ENCODE results near the gene C17orf114.

The C17orf114 gene

DNA sequence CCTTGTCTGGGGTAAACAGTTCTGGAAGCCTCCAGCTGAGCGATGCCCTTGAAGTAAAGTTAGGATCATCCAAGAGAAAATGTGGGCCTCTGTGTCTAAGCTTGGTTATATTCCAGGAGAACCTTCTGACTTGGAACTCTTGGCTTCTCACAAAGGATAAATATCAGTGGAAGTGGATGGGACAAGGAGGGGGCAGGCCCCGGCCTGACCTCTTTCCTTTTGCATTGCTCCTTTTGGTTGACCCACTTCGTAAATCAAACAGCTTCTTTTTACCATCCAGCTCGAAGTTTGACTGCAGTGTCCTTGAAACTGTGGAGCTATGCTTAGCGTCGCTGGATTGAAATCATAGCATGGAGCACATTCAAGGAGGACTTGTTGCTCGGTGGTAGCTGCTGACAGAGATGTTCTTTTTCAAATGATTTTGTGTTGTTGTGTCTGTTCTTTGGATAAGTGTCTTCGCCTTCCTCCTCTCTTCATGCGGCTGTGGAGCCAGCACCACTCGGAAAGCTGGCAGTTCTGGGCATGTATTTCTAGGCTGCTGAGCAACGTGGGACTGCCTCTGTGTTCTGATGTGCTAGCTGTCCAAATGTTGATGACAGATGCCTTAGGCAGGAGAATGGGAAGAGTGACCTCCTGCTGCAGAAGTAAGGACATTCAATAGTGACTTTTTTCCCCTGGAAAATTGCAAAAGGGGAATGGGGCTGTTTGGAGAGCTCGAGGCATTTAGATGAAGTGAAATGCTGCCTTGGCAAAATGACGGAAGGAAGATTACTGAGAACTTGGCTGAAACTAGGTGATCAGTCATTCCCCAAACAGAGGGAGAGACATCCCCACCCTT is 35.6 kb upstream of the C17orf114 start:
- Histone ChIP-seq H3K27ac (peak overlapping the region in 1 of 4 donors; percentile 15), H3K36me3 (no peaks in the 10 kb centered on the region), H3K27me3 (no peaks in the 10 kb centered on the region), H3K9me3 (no peaks in the 10 kb centered on the region), H3K4me1 (peaks cover 0 to 39% (median 18%) of the 10 kb centered on the region in 4 donors), H3K4me3 (no peak overlapping the region)
- WGBS, 2 donors: 73 to 77% methylated on average over 13 of the region's 13 CpGs
- no peak for DNase-seq
- TF ChIP-seq POLR2AphosphoS5 (IDR thresholded peaks at IDR 0.05): no peak
- TF ChIP-seq, protein P1, sequence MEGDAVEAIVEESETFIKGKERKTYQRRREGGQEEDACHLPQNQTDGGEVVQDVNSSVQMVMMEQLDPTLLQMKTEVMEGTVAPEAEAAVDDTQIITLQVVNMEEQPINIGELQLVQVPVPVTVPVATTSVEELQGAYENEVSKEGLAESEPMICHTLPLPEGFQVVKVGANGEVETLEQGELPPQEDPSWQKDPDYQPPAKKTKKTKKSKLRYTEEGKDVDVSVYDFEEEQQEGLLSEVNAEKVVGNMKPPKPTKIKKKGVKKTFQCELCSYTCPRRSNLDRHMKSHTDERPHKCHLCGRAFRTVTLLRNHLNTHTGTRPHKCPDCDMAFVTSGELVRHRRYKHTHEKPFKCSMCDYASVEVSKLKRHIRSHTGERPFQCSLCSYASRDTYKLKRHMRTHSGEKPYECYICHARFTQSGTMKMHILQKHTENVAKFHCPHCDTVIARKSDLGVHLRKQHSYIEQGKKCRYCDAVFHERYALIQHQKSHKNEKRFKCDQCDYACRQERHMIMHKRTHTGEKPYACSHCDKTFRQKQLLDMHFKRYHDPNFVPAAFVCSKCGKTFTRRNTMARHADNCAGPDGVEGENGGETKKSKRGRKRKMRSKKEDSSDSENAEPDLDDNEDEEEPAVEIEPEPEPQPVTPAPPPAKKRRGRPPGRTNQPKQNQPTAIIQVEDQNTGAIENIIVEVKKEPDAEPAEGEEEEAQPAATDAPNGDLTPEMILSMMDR (IDR thresholded peaks at IDR 0.05): no peak
- TF ChIP-seq POLR2A (IDR thresholded peaks at IDR 0.05): no peak
- intact Hi-C loops (cut with DNase I): no loop called here

DNA sequence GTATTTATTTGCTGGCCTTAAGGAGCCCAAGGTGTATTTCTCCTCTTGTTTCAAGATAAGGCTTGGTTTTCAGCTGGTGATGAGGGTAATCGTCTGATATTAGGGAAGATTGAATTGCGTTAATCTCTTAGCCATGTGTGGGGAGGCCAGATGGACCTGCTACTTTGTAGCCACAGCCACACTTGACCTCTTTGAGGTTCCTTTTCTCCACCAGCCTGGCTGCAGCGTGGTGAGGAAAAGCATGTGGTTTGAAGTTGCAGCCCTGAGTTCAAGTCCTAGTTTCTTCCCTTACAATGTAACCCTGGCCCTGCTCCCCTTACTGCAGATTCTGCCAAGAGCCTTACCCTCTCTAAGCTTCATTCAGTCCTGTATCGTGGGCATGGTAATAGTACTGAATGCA is 34.1 kb upstream of the C17orf114 start:
- TF ChIP-seq EP300 (IDR thresholded peaks at IDR 0.05): no peak
- TF ChIP-seq POLR2AphosphoS5 (IDR thresholded peaks at IDR 0.05): no peak
- TF ChIP-seq POLR2A (IDR thresholded peaks at IDR 0.05): no peak
- TF ChIP-seq, protein P1 (IDR thresholded peaks at IDR 0.05): no peak
- intact Hi-C loops (cut with DNase I): no loop called here
- Histone ChIP-seq H3K4me3 (no peak overlapping the region), H3K4me1 (peaks cover 0 to 39% (median 18%) of the 10 kb centered on the region in 4 donors), H3K36me3 (no peaks in the 10 kb centered on the region), H3K27ac (no peak overlapping the region), H3K9me3 (no peaks in the 10 kb centered on the region), H3K27me3 (no peaks in the 10 kb centered on the region)
- 68 to 84% methylated on average over 4 of the region's 4 CpGs for WGBS, 2 donors
- no peak for DNase-seq

DNA sequence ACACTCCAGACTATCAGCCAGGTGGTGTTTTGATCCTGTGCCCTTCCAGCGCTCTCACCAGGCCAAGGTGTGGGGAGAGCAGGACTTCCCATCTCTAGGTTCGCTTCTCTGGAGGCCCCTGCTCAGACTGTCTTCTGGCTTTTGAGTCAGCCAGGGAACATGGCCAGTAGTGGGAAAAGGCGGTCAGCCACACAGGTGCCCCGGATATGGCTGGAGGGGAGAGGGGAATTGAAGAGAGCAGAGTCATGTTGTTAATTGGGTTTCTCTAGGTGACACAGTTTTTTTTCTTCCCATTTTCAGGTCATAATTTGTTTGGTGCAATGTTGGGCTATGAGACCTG is 32.5 kb upstream of the C17orf114 start:
- no peaks in the 10 kb centered on the region for H3K9me3 ChIP-seq
- H3K4me3 ChIP-seq: peak overlapping the region in 2 of 4 donors; percentile 76 to 99
- DNase-seq: no peak
- peaks cover 0 to 34% (median 18%) of the 10 kb centered on the region in 4 donors for H3K4me1 ChIP-seq
- H3K36me3 ChIP-seq: no peaks in the 10 kb centered on the region
- TF ChIP-seq, protein P1 (IDR thresholded peaks at IDR 0.05): no peak
- TF ChIP-seq POLR2AphosphoS5 (IDR thresholded peaks at IDR 0.05): no peak
- no peak for TF ChIP-seq EP300 (IDR thresholded peaks at IDR 0.05)
- no peak for TF ChIP-seq POLR2A (IDR thresholded peaks at IDR 0.05)
- H3K27ac ChIP-seq: peak overlapping the region; percentile 85 to 94 (median 88)
- intact Hi-C loops (cut with DNase I): loop anchor here (2.0 to 5.0 kb wide), 3 partner anchors 24 to 122 kb away; partner anchors contain the start of genes ARRB2 and PSMB6
- no peaks in the 10 kb centered on the region for H3K27me3 ChIP-seq
- WGBS, 2 donors: 19 to 65% methylated on average over 4 of the region's 4 CpGs

DNA sequence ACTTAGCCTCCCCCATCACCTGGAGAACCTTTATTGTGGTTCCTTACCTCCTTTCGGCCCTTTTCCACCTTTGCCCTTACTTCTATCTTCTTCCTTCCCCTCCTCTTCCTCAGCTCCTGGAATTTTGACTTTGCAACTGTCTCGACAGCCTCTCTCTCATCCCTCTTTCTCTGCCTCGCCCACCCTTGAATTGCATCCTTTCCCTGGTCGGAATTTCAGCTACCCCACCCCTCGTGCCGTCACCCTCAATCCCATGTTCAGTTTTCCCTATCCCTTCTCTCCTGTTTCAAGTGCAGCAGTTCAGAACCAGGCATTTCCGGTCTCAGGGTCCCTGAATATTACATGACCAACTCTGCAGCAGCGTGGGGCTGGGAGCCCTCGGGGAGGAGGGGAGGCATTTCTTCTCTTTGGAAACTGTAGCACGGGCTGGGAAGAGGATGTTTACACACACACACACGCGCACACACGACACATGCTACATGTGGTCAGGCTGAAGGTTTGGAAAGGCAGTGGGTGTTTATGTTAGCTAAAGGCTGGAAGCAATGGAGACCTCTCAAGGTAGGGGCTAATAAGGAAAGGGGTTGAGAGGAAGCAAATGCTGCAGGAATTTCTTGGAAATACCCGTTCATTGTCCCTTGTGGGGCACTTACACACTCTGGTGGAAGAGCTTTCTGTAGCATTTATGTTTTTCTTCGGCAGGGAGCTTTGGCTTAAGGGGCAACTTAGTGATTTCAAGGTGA is 32.0 kb upstream of the C17orf114 start:
- H3K9me3 ChIP-seq: no peaks in the 10 kb centered on the region
- TF ChIP-seq EP300 (IDR thresholded peaks at IDR 0.05) (no peak), POLR2AphosphoS5 (IDR thresholded peaks at IDR 0.05) (no peak), POLR2A (IDR thresholded peaks at IDR 0.05) (no peak)
- TF ChIP-seq, protein P1 (IDR thresholded peaks at IDR 0.05): no peak
- DNase-seq: peak; percentile 68
- no peaks in the 10 kb centered on the region for H3K36me3 ChIP-seq
- WGBS, 2 donors: 2 to 10% methylated on average over 15 of the region's 15 CpGs
- intact Hi-C loops (cut with DNase I): loop anchor here (2.0 to 5.0 kb wide), 4 partner anchors 25 to 122 kb away; partner anchors contain the start of genes ARRB2 and PSMB6
- H3K4me1 ChIP-seq: peaks cover 0 to 34% (median 18%) of the 10 kb centered on the region in 4 donors
- H3K4me3 ChIP-seq: peak overlapping the region; percentile 75 to 99 (median 84)
- H3K27me3 ChIP-seq: no peaks in the 10 kb centered on the region
- H3K27ac ChIP-seq: peak overlapping the region; percentile 85 to 94 (median 88)

All from sigmoid colon (tissue), 6 donors.